ENCODE measurements around the gene PRODH. TPM values are rescaled to one million over a fixed set of nuclear protein-coding genes. Genes with fewer than 3 reads are reported as not detected.

The PRODH gene
- not detected in 2 replicates for total RNA-seq

GRCh38 chr22:18935889-18936529, at the start of gene PRODH:
TSS of gene PRODH (minus strand) at chr22:18936293. CDS start at chr22:18936287, 6 bp downstream.

DNA sequence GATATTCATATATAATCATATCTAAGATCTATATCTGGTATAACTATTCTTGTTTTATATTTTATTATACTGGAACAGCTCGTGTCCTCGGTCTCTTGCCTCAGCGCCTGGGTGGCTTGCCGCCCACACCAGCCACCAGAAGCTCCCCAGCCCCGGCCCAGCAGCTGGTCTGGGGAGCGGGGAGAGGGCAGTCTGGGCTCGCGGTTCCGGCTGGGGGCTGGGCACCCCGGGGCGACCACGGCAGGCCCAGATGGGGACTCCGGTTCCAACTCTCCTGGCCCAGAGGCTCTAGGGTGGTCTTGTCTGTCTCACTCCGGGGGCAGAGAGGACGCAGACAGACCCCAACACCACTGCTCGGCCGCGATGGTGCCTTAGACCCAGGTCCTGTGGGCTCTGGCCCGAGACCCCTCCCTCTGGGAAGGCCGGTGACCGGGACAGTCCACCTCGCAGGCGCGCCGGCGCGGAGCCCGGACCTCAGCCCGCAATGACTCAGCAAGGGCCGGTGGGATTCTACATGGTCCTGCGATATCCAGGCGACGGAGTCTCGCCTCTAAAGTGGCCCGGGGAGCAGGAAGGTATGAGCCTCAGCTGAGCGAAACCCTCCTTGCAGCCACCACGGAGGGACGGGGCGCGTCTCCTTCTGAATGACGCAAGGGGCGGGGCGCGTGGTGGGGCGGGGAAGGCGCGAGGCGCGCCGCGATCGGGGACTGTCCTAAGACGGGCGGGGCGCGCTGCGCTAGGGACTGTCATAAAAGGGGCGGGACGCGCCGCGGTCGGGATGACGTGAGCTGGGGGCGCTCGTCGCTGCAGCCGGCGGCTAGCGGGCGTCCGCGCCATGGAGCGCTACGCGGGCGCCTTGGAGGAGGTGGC, 30.3 kb downstream of the PRODH start, which contains the start of gene DGCR6:
Gene DGCR6, plus strand, starts transcription at position 781 of the 870 bp plus-strand sequence. Its CDS starts 55 bp downstream, at position 836.

Other genes with a start within 250 kb of the PRODH start
- gene DGCR6, start 30.0 kb downstream of the PRODH start, total RNA-seq: 2.5 TPM in 1 of 2 replicates, not detected in the other
- 36.0 and 36.1 TPM in 2 replicates for gene DGCR2, start 186.1 kb upstream of the PRODH start, total RNA-seq
- not detected in 2 replicates for gene TSSK2, start 195.0 kb upstream of the PRODH start, total RNA-seq
- gene ESS2, start 208.4 kb upstream of the PRODH start, total RNA-seq: 23.3 and 23.9 TPM in 2 replicates
- not detected in 2 replicates for gene GSC2, start 214.0 kb upstream of the PRODH start, total RNA-seq
- gene SLC25A1, start 242.4 kb upstream of the PRODH start, total RNA-seq: 241 and 248 TPM in 2 replicates

All from bronchus fibroblast of lung (primary cell).